Left ventricle myocardium inferior (tissue), 1 donor: ENCODE measurements around the gene RNF32. TPM values are rescaled to one million over a fixed set of nuclear protein-coding genes. Genes with fewer than 3 reads are reported as not detected.
"Not testable (repeated sequence)": the region's sequence is repeated elsewhere in the genome, so short reads cannot be mapped to it uniquely, and the experiment has no call there.

Source experiments
- DNase-seq: peaks from one replicate; pipeline ENCODE4 v3.0.0-alpha.2; 2020
- H3K27ac ChIP-seq: fragments of 200-600 bp; replicated peaks from 2 replicates; pipeline ENCODE4 v1.8.0; 2021
- H3K27me3 ChIP-seq: fragments of 200-600 bp; 2 replicates; pipeline ENCODE4 v1.8.0; 2021; ENCODE audit warnings: low read depth
- H3K36me3 ChIP-seq: fragments of 200-600 bp; 2 replicates; pipeline ENCODE4 v1.8.0; 2021
- H3K4me1 ChIP-seq: fragments of 200-600 bp; 2 replicates; pipeline ENCODE4 v1.8.0; 2021
- H3K4me3 ChIP-seq: fragments of 200-600 bp; 2 replicates; pipeline ENCODE4 v1.8.0; 2021; ENCODE audit warnings: mild to moderate bottlenecking, moderate library complexity
- H3K9me3 ChIP-seq: fragments of 200-600 bp; replicated peaks from 2 replicates; pipeline ENCODE4 v1.8.0; 2021
- intact Hi-C: fragments of 100-400 bp; cut with micrococcal nuclease; formaldehyde crosslinking; loops from one replicate; pipeline ENCODE4 v1.11.0; 2022
- total RNA-seq: library from RNA; stranded (reverse); fragmentation: NEBNext Ultra II Directional; extraction: Animal tissue kit (Norgen Biotek cat#: 25700); gene quantifications from one replicate; pipeline ENCODE4 v1.2.1, GENCODE V29; 2021
- TF ChIP-seq, protein P1 (sequence below): fragments of 200-600 bp; IDR thresholded peaks from 2 replicates; pipeline ENCODE4 v1.8.0; 2021; ENCODE audit warnings: antibody characterized with exemption, mild to moderate bottlenecking, borderline replicate concordance
- donor health status: DM: no; HTN: yes; CAD: no; lungs with severe emphysema.

Gene RNF32
- total RNA-seq, 1 donor from 2014 or later = not detected

DNA sequence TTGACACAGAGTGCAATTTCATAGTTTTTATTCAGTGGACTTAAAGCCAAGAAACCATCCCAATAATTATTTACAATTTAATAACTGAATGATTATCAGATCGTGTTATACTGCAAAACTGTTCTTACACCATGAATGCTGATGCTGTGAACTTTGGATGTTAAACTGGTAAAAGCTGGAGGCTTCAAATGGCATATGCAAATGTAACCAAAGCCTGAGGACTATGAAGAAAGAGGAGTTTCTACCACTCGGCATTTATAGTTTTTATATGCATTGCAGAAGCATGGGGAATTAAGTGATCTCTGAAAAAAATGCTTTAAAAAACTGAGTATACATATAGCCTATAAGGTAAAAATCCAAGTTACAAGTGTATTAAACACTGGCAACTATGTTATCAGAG lies 42.4 kb downstream of the RNF32 start:
- intact Hi-C loops = no loop called here
- no peak for DNase-seq
- Histone ChIP-seq H3K4me3 (no peak overlapping the region), H3K27me3 (no peaks in the 10 kb centered on the region), H3K36me3 (peaks cover 57% of the 10 kb centered on the region), H3K4me1 (no peaks in the 10 kb centered on the region), H3K9me3 (no peaks in the 10 kb centered on the region), H3K27ac (no peak overlapping the region)
- TF ChIP-seq, protein P1, sequence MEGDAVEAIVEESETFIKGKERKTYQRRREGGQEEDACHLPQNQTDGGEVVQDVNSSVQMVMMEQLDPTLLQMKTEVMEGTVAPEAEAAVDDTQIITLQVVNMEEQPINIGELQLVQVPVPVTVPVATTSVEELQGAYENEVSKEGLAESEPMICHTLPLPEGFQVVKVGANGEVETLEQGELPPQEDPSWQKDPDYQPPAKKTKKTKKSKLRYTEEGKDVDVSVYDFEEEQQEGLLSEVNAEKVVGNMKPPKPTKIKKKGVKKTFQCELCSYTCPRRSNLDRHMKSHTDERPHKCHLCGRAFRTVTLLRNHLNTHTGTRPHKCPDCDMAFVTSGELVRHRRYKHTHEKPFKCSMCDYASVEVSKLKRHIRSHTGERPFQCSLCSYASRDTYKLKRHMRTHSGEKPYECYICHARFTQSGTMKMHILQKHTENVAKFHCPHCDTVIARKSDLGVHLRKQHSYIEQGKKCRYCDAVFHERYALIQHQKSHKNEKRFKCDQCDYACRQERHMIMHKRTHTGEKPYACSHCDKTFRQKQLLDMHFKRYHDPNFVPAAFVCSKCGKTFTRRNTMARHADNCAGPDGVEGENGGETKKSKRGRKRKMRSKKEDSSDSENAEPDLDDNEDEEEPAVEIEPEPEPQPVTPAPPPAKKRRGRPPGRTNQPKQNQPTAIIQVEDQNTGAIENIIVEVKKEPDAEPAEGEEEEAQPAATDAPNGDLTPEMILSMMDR = no peak

- Histone ChIP-seq H3K27ac (no peak overlapping the region), H3K36me3 (peaks cover 44% of the 10 kb centered on the region), H3K4me3 (no peak overlapping the region), H3K9me3 (no peaks in the 10 kb centered on the region), H3K4me1 (no peaks in the 10 kb centered on the region), H3K27me3 (no peaks in the 10 kb centered on the region)
- no peak for DNase-seq
- TF ChIP-seq, protein P1 = no peak
- intact Hi-C loops = no loop called here
These were observed 43.7 kb downstream of the RNF32 start for GRCh38 chr7:156684251-156684650.

DNA sequence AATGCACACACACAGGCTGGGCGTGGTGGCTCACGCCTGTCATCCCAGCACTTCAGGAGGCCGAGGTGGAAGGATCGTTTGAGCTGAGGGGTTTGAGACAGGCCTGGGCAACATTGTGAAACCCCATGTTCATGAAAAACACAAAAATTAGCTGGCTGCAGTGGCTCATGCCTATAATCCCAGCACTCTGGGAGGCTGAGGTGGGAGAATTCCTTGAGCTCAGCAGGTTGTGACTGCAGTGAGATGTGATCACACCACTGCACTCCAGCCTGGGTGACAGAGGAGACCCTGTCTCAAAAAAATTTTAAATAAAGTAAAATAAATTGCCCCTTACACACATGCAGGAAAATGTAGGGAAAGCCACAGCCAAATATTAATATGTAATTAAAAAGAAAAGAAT lies 44.1 kb downstream of the RNF32 start:
- H3K4me1 ChIP-seq = no peaks in the 10 kb centered on the region
- no peaks in the 10 kb centered on the region for H3K27me3 ChIP-seq
- intact Hi-C loops = no loop called here
- peaks cover 40% of the 10 kb centered on the region for H3K36me3 ChIP-seq
- no peaks in the 10 kb centered on the region for H3K9me3 ChIP-seq
- H3K4me3 ChIP-seq = no peak overlapping the region
- TF ChIP-seq, protein P1 = no peak
- H3K27ac ChIP-seq = no peak overlapping the region
- no peak for DNase-seq

GRCh38 chr7:156691764-156692163 lies 51.2 kb downstream of the RNF32 start:
- TF ChIP-seq, protein P1 = no peak
- no peaks in the 10 kb centered on the region for H3K4me1 ChIP-seq
- H3K4me3 ChIP-seq = no peak overlapping the region
- H3K27ac ChIP-seq = no peak overlapping the region
- intact Hi-C loops = no loop called here
- H3K9me3 ChIP-seq = peaks cover 6% of the 10 kb centered on the region
- no peak for DNase-seq
- H3K36me3 ChIP-seq = peaks cover 6% of the 10 kb centered on the region
- no peaks in the 10 kb centered on the region for H3K27me3 ChIP-seq

GRCh38 chr7:156692849-156693248 lies 52.3 kb downstream of the RNF32 start:
- intact Hi-C loops = no loop called here
- Histone ChIP-seq H3K27ac (no peak overlapping the region), H3K4me1 (no peaks in the 10 kb centered on the region), H3K4me3 (no peak overlapping the region), H3K9me3 (peaks cover 17% of the 10 kb centered on the region), H3K36me3 (peaks cover 16% of the 10 kb centered on the region), H3K27me3 (no peaks in the 10 kb centered on the region)
- no peak for DNase-seq
- TF ChIP-seq, protein P1 = no peak

DNA sequence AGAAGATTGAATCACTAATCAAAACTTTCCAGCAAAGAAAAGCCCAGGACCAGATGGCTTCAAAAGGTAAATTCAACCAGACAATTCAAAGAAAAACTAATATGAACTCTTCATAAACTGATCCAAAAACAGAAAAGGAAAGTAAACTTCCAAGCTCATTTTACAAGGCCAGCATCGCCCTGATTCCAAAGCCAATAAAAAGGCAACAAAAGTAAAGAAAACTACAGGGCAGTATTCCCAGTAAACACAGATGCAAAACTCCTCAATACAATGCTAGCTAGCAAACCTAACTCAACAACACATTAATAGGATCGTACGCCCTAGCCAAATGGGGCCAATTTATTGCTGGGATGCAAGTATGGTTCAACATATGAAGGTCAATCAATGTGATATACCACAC lies 53.1 kb downstream of the RNF32 start:
- intact Hi-C loops = no loop called here
- peaks cover 21% of the 10 kb centered on the region for H3K36me3 ChIP-seq

DNA sequence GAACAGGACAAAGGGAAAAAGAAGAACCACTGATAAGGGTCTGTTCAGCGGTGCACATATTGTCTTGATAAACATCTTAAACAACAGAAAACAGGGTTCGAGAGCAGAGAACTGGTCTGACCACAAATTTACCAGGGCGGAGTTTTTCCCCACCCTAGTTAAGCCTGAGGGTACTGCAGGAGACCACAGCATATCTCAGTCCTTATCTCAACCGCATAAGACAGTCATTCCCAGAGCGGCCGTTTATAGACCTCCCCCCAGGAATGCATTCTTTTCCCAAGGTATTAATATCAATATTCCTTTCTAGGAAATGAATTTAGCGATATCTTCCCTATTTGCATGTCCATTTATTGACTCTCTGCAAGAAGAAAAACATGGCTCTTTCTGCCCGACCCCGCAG lies 56.7 kb downstream of the RNF32 start:
- peaks cover 35% of the 10 kb centered on the region for H3K9me3 ChIP-seq
- DNase-seq, H3K4me3 ChIP-seq, H3K27me3 ChIP-seq, H3K4me1 ChIP-seq, intact Hi-C loops, H3K27ac ChIP-seq: not testable (repeated sequence)
- H3K36me3 ChIP-seq = peaks cover 30% of the 10 kb centered on the region

More for the DNA sequence above, 53.1 kb downstream of the RNF32 start:
- TF ChIP-seq, protein P1 = no peak
- H3K4me3 ChIP-seq = no peak overlapping the region
- H3K9me3 ChIP-seq = peaks cover 25% of the 10 kb centered on the region
- no peak overlapping the region for H3K27ac ChIP-seq
- H3K27me3 ChIP-seq = no peaks in the 10 kb centered on the region
- no peak for DNase-seq
- no peaks in the 10 kb centered on the region for H3K4me1 ChIP-seq

DNA sequence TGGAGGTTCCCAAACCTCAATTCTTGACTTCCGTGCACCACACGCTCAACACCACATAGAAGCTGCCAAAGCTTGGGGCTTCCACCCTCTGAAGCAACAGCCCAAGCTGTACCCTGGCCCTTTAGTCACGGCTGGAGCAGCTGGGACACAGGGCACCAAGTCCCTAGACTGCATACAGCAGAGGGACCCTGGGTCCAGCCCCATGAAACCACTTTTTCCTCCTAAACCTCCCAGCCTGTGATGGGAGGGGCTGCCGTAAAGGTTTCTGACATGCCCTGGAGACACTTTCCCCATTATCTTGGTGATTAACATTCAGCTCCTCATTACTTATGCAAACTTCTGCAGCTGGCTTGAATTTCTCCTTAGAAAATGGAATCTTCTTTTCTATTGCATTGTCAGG lies 57.9 kb downstream of the RNF32 start:
- H3K4me1 ChIP-seq, H3K27ac ChIP-seq, H3K27me3 ChIP-seq, H3K4me3 ChIP-seq, DNase-seq, intact Hi-C loops: not testable (repeated sequence)
- peaks cover 30% of the 10 kb centered on the region for H3K36me3 ChIP-seq
- peaks cover 35% of the 10 kb centered on the region for H3K9me3 ChIP-seq
